GM12872 (cell line): ENCODE data around the gene LRRC19.

Experiments used
- TF ChIP-seq, protein P1 (sequence below): IDR thresholded peaks from 3 replicates; pipeline ENCODE4 v1.5.1; 2011; ENCODE audit warnings: low read depth, mild to moderate bottlenecking, low read length, moderate library complexity; ENCODE audit not compliant: insufficient read depth

The LRRC19 gene

GRCh38 chr9:26955921-26956859 is 49.3 kb downstream of the LRRC19 start, which contains the start of gene IFT74:
Gene IFT74, plus strand, starts transcription at chr9:26956412. Its CDS starts 5,556 bp downstream, at chr9:26961968.
- TF ChIP-seq, protein P1, sequence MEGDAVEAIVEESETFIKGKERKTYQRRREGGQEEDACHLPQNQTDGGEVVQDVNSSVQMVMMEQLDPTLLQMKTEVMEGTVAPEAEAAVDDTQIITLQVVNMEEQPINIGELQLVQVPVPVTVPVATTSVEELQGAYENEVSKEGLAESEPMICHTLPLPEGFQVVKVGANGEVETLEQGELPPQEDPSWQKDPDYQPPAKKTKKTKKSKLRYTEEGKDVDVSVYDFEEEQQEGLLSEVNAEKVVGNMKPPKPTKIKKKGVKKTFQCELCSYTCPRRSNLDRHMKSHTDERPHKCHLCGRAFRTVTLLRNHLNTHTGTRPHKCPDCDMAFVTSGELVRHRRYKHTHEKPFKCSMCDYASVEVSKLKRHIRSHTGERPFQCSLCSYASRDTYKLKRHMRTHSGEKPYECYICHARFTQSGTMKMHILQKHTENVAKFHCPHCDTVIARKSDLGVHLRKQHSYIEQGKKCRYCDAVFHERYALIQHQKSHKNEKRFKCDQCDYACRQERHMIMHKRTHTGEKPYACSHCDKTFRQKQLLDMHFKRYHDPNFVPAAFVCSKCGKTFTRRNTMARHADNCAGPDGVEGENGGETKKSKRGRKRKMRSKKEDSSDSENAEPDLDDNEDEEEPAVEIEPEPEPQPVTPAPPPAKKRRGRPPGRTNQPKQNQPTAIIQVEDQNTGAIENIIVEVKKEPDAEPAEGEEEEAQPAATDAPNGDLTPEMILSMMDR, result no peak

DNA sequence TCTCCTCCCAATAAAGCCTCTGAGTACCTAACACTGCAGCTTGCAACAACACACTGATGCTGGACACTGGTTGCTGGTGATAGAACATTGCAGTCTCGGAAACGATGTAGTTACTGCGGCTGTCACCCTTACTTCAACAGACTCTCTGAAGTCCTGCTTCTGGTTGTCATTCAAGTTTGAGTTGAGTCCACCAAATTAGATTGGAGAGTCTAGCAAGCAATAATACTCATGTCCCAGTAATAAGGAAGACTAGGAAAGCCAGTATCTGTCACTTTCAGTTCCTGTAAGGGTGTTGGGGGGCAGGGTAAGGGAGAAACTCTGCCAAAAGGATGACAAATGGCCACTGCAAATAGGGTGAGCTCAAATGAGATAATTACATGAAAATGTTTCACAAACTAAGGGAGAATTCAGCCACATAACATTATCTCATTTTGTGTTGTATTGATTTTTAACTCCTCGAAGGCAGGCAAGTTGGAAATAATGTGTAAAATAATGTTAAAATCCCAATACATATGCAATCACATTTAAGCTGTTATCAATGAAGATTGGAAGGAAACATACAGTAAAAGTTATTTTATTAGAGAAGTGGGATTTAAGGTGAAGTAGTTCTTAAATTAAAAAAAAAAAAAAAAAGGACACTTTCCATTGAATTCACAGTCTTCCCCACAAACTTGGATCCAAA is 50.1 kb downstream of the LRRC19 start:
- TF ChIP-seq, protein P1, result no peak

DNA sequence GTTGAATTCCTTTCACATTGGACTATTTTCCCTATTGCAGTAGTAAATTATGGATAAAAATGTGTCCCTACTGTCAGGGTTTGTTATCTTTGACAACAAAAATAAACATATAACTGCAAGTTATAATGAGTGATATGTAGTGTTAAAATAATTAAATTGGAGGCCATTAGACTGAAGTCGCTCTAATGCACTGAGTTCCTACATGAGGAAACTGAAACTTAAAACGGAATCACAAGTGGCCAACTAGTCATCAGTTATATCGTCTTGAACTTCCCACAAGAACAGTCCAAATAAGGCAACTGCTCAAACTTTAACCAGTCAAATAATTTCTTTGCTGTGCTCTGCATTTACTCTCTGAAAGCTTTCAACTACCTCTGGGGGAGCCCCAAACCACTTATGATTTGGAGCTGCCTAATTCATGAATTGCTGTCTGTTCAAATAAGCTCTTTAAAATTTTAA is 51.4 kb downstream of the LRRC19 start:
- TF ChIP-seq, protein P1, result no peak

DNA sequence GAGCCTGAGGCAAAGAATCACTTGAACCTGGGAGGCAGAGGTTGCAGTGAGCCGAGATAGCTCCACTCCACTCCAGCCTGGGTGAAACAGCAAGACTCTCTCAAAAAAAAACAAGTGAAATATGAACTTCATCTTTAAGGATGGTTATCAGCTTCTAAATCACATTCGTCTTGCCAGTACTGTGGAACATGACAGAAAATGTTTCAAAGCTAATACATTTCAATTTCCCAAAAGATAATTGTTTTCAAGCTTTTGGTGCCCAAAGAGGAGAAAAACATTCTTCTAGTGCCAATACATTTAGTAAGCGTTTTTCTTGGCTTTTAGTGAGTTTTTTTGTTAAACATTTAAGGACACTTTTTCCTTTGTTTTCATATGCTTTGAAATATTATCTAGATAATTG is 53.7 kb downstream of the LRRC19 start:
- TF ChIP-seq, protein P1, result no peak

DNA sequence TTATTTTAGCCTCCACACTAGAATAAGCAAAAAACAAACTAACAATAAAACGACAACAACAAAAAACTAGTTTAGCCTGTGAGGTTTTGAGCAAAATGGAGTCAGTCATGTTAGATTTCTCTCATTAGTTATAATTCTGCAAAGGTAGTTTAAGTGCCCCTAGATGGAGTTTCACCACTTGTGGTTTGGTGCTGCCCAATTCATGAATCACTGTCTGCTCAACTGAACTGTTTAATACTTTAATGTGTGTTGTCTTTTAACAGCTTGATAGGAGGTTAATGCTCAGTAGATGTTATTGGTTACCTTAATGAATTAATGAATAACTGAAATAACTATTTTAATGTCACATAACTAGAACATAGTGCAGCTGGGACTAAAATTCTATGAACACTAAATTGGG is 55.0 kb downstream of the LRRC19 start:
- TF ChIP-seq, protein P1, result no peak

DNA sequence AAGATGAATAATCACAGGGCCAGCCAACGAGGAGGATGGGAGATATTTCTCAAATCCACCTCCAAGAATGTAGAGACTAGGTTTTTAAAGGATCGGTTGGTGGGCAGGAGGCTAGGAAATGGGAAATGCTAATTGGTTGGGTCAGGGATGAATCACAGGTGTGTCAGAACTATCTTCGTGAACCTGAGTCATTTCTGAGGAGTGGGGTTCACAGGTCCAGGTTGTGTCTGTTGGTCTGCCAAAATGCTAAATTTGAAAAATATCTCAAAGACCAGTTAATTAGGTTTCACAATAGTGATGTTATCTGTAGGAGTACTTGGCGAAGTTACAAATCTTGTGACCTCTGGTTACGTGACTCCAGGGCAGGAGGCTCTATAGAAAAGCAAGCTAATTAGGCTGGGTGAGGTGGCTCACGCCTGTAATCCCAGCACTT is 55.8 kb downstream of the LRRC19 start:
- TF ChIP-seq, protein P1, result no peak

GRCh38 chr9:26947736-26948135 is 57.7 kb downstream of the LRRC19 start:
- TF ChIP-seq, protein P1, result no peak
